Fibroblast of mammary gland (primary cell): Measurements from ENCODE around the gene UTP4.
"Not testable (repeated sequence)": the region's sequence is repeated elsewhere in the genome, so short reads cannot be mapped to it uniquely, and the experiment has no call there.

Experiments used
- DNase-seq: peaks from one replicate; pipeline ENCODE4 v3.0.0-alpha.2; 2010; ENCODE audit warnings: low read depth
- H3K4me3 ChIP-seq: 2 replicates; pipeline ENCODE4 v1.5.1; 2011; ENCODE audit warnings: low read depth, mild to moderate bottlenecking, low read length, moderate library complexity; ENCODE audit not compliant: control insufficient read depth
- TF ChIP-seq, protein P1 (sequence below): conservative IDR thresholded peaks from 2 replicates; pipeline ENCODE4 v1.5.1; 2011; ENCODE audit warnings: low read depth, low read length, inconsistent platforms; ENCODE audit not compliant: control insufficient read depth, insufficient read depth

UTP4 gene

DNA sequence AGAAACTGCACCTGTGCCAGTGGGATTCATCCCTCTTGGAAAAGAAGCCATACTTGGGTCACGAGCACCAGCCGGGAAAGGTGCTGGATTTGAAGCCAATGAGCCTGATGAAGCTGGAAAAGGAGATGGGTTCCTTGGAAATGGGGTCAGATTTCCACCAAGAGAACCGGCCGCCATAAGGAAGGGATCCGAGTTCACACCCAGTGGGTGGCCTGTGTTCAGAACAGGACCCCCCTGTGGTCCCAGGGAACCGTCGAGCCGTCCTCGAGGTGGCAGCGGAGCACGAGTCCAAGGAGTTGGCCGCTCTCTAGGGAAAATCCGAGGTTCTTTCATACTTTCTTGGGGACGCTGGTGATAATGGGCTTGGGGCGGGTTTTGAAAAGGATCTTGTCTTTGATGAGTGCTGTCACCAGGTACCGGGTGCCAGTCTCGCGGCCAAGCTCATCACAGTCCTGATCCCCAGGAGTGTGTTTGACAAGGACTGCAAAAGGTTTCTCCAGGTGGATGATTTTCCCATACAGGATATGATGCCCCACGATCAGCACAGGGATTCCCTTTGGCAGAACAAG, 12.3 kb upstream of the UTP4 start:
- TF ChIP-seq, protein P1, sequence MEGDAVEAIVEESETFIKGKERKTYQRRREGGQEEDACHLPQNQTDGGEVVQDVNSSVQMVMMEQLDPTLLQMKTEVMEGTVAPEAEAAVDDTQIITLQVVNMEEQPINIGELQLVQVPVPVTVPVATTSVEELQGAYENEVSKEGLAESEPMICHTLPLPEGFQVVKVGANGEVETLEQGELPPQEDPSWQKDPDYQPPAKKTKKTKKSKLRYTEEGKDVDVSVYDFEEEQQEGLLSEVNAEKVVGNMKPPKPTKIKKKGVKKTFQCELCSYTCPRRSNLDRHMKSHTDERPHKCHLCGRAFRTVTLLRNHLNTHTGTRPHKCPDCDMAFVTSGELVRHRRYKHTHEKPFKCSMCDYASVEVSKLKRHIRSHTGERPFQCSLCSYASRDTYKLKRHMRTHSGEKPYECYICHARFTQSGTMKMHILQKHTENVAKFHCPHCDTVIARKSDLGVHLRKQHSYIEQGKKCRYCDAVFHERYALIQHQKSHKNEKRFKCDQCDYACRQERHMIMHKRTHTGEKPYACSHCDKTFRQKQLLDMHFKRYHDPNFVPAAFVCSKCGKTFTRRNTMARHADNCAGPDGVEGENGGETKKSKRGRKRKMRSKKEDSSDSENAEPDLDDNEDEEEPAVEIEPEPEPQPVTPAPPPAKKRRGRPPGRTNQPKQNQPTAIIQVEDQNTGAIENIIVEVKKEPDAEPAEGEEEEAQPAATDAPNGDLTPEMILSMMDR: no peak
- no peak for DNase-seq
- no peak overlapping the region for H3K4me3 ChIP-seq

DNA sequence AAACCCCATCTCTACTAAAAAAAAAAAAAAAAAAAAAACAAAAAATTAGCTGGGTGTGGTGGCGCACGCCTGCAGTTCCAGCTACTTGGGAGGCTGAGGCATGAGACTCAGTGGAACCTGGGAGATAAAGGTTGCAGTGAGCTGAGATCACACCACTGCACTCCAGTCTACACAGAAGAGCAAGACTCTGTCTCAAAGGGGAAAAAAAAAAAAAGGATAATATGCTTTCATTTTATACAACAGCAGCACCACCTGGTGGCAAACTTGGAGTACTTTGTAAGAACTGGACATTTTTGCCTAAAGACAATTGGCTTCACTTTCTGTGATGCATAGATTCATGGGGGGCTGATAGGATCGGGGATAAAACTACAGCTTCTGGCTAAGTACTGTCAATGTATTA, 8.5 kb upstream of the UTP4 start:
- peak; percentile 77 for DNase-seq
- TF ChIP-seq, protein P1: peak; percentile 65
- H3K4me3 ChIP-seq: no peak overlapping the region

DNA sequence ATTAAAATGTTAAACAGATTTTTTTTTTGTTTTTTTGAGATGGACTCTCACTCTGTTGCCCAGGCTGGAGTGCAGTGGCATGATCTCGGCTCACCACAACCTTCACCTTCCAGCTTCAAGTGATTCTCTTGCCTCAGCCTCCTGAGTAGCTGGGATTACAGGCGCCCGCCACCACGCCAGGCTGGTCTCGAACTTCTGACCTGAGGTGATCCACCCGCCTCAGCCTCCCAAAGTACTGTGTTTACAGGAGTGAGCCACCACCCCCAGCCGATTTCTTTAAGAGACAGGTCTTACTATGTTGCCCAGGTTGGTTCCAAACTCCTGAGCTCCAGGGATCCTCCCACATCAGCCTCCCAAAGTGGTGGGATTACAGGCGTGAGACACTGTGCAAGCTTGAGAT, 8.0 kb upstream of the UTP4 start:
- not testable (repeated sequence) for H3K4me3 ChIP-seq

DNA sequence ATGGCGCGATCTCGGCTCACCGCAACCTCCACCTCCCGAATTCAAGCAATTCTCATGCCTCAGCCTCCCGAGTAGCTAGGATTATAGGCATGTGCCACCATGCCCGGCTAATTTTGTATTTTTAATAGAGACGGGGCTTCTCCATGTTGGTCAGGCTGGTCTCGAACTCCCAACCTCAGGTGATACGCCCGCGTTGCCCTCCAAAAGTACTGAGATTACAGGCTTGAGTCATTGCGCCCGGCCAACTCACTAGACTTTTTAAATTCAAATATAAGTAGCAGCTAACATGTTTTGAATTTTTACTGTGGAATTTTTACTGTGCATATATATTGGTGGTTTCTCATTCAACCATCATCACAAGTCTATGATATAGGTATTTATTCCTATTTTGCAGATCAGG, 7.5 kb upstream of the UTP4 start:
- H3K4me3 ChIP-seq, DNase-seq: not testable (repeated sequence)

More for the DNA sequence above, 8.0 kb upstream of the UTP4 start:
- not testable (repeated sequence) for DNase-seq

DNA sequence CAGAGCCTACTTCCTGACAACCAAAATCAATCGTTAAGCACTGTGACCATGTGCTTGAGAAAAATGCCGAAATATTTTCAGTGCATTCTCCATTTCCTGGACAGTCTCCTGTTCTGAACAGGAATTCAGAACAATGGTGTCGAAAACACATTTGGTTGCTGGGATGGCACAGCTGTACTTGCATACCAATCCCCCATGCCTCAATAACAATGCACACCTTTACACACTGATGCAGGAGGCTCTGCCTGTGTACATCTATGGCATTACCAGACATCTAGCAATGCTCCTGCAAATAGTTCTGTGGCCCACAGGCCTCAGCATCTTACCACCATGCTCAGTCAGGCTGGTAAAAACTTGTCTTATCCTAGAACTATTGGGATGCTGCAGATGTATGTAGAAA, 6.2 kb upstream of the UTP4 start:
- DNase-seq: no peak
- TF ChIP-seq, protein P1: no peak
- no peak overlapping the region for H3K4me3 ChIP-seq

DNA sequence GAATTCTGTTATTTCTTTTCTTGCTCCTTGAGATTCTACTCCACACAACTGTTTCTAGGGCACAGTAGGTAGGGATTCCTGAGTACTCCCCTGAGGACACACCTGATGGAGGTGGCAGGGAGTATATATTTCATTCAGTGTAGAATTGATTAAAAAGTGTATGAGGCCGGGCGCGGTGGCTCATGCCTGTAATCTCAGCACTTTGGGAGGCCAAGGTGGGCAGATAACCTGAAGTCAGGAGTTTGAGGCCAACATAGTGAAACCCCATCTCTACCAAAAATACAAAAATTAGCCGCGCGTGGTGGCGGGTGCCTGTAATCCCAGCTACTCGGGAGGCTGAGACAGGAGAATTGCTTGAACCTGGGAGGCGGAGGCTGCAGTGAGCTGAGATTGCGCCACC, 5.6 kb upstream of the UTP4 start:
- not testable (repeated sequence) for H3K4me3 ChIP-seq, DNase-seq

DNA sequence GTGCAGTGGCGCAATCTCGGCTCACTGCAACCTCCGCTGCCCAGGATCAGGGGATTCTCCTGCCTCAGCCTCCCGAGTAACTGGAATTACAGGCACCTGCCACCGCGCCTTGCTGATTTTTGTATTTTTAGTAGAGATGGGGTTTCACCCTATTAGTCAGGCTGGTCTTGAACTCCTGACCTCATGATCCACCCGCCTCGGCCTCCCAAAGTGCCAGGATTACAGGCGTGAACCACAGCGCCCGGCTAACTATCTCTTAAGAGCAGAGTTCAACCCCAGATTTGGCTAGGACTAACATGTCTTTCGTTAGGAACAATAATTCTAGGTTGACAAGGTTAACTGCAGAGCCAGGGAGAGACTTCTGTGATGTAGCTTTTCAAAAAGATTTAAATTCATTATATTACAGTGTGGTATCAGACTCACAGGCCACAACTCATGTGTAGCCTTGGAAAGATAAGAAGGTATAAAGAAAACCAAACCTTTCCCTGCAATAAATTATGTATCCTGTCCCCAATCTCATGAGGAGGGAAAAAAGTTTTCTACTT, 4.4 kb upstream of the UTP4 start:
- TF ChIP-seq, protein P1: no peak
- DNase-seq: no peak
- H3K4me3 ChIP-seq: no peak overlapping the region

GRCh38 chr16:69130461-69130860, 2.0 kb upstream of the UTP4 start:
- no peak overlapping the region for H3K4me3 ChIP-seq
- TF ChIP-seq, protein P1: no peak
- no peak for DNase-seq
